AG04450 (cell line): Measurements from ENCODE around the gene MICAL2. TPM values are rescaled to one million over a fixed set of nuclear protein-coding genes. Genes with fewer than 3 reads are reported as not detected.

Source experiments
- CTCF ChIA-PET: fragments of 300-600, 350-600 bp; formaldehyde crosslinking; extraction: SDS; loops from one replicate; lab custom pipeline; 2022; ENCODE audit warnings: antibody characterized with exemption, inconsistent platforms; lab: Charles Lee
- POLR2A ChIA-PET: fragments of 350-600 bp; formaldehyde crosslinking; extraction: SDS; loops from one replicate; lab custom pipeline; 2021; ENCODE audit warnings: antibody characterized with exemption, inconsistent platforms; lab: Yijun Ruan, JAX
- DNase-seq: peaks from one replicate; pipeline ENCODE4 v3.0.0-alpha.2; 2011; ENCODE audit warnings: low read depth, low spot score
- H3K27ac ChIP-seq: one replicate; pipeline ENCODE4 v1.5.1; 2012; ENCODE audit warnings: low read depth, low read length, control low read depth
- H3K27me3 ChIP-seq: one replicate; pipeline ENCODE4 v1.6.0; 2012; ENCODE audit warnings: low read length; ENCODE audit not compliant: control insufficient read depth, insufficient read depth
- H3K4me3 ChIP-seq: 2 replicates; pipeline ENCODE4 v1.5.1; 2011; ENCODE audit warnings: mild to moderate bottlenecking, low read depth, low read length, control low read depth
- H3K9me3 ChIP-seq: 2 replicates; pipeline ENCODE4 v1.5.1; 2012; ENCODE audit warnings: low read length; ENCODE audit not compliant: control insufficient read depth, insufficient read depth
- polyA plus RNA-seq: library from polyadenylated mRNA; depleted of rRNA; stranded (reverse); fragments of >200 nt; gene quantifications from 2 replicates; pipeline ENCODE4 v1.2.3, GENCODE V29; 2011
- TF ChIP-seq, protein P1 (sequence below): IDR thresholded peaks from 2 replicates; pipeline ENCODE4 v1.5.1; 2011; ENCODE audit warnings: low read depth, low read length, control low read depth, inconsistent platforms

The MICAL2 gene
- polyA plus RNA-seq, 1 experiment, result 171 TPM

DNA sequence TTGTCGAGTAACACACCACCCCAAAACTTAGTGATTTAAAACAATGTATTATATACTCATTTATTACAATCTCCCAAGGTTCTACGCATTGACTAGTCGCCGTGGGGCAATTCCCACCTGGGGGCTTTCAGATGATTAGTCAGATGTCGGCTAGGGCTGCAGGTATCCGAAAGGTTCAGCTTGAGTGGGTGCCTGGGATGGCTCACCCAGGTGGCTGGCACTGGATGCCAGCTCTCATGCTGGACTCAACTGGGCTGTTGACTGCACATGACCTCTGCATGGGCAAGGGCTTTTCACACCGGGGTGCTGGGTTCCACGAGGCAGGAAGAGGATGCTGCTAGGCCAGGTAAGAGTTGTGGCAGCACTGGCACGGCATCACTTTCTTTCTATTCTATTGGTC, 21.9 kb upstream of the MICAL2 start:
- ChIA-PET POLR2A (interaction anchor here (0.9 to 1.6 kb wide), 2 partner anchors 41 to 112 kb away, joined by 4 to 5 read pairs; no protein-coding TSS in a partner anchor), CTCF (interaction anchor here (1.4 to 4.2 kb wide), 5 partner anchors 11 to 192 kb away, joined by 3 to 26 read pairs (median 10); no protein-coding TSS in a partner anchor)
- Histone ChIP-seq H3K9me3 (peaks cover 3% of the 10 kb centered on the region; the same call in 1 of the 2 replicates), H3K27ac (peak overlapping the region; percentile 11), H3K4me3 (no peak overlapping the region), H3K27me3 (no peaks in the 10 kb centered on the region)
- DNase-seq, result no peak
- TF ChIP-seq, protein P1, sequence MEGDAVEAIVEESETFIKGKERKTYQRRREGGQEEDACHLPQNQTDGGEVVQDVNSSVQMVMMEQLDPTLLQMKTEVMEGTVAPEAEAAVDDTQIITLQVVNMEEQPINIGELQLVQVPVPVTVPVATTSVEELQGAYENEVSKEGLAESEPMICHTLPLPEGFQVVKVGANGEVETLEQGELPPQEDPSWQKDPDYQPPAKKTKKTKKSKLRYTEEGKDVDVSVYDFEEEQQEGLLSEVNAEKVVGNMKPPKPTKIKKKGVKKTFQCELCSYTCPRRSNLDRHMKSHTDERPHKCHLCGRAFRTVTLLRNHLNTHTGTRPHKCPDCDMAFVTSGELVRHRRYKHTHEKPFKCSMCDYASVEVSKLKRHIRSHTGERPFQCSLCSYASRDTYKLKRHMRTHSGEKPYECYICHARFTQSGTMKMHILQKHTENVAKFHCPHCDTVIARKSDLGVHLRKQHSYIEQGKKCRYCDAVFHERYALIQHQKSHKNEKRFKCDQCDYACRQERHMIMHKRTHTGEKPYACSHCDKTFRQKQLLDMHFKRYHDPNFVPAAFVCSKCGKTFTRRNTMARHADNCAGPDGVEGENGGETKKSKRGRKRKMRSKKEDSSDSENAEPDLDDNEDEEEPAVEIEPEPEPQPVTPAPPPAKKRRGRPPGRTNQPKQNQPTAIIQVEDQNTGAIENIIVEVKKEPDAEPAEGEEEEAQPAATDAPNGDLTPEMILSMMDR, result no peak

DNA sequence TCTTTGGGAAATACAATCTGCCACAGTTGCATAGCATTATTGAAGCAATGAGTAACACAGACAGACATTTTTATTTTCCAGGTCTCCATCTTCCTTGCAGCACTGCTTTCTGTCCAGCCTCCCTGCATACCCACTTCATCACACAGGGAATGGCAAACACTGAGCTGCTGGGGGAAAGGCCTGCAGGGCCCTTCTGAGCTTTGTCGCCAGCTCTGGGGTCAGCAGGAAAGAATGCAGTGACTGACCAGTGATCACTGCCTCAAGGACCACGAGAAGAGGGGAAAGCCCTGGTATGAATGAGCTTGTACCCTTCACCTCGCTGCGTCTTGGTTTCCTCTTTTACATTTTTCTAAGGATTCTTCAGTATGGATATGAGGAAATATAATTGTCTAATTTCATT, 21.3 kb upstream of the MICAL2 start:
- H3K27ac ChIP-seq, result peak overlapping the region; percentile 48
- no peaks in the 10 kb centered on the region; the same call in 1 of the 2 replicates for H3K9me3 ChIP-seq
- DNase-seq, result no peak
- H3K27me3 ChIP-seq, result no peaks in the 10 kb centered on the region
- CTCF ChIA-PET, result interaction anchor here (3.1 to 4.2 kb wide), 2 partner anchors 148 to 192 kb away, joined by 15 to 26 read pairs; no protein-coding TSS in a partner anchor
- TF ChIP-seq, protein P1, result no peak
- POLR2A ChIA-PET, result no interaction called here
- H3K4me3 ChIP-seq, result no peak overlapping the region

DNA sequence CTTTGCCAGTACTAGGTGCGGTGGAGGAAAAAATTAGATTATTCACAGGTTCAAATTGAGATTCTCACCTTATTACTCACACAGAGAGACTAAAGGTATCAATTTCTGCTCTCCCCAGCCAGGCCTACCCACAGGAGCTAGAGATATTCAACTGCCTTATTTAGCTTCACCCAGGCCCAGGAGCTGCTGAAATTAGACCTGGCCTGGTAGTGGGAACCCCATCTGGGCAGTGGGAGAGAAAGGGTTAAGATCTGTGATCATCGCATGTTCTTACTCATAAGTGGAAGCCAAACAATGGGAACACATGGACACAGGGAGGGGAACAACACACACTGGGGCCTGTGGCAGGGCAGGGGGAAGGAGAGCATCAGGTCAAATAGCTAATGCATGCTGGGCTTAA, 20.9 kb upstream of the MICAL2 start:
- no peak overlapping the region for H3K4me3 ChIP-seq
- no peaks in the 10 kb centered on the region for H3K9me3 ChIP-seq
- no peaks in the 10 kb centered on the region for H3K27me3 ChIP-seq
- TF ChIP-seq, protein P1, result no peak
- no peak for DNase-seq
- ChIA-PET POLR2A (no interaction called here), CTCF (interaction anchor here (1.4 to 4.2 kb wide), 3 partner anchors 89 to 191 kb away, joined by 3 to 26 read pairs (median 15); no protein-coding TSS in a partner anchor)
- peak overlapping the region; percentile 48 for H3K27ac ChIP-seq

DNA sequence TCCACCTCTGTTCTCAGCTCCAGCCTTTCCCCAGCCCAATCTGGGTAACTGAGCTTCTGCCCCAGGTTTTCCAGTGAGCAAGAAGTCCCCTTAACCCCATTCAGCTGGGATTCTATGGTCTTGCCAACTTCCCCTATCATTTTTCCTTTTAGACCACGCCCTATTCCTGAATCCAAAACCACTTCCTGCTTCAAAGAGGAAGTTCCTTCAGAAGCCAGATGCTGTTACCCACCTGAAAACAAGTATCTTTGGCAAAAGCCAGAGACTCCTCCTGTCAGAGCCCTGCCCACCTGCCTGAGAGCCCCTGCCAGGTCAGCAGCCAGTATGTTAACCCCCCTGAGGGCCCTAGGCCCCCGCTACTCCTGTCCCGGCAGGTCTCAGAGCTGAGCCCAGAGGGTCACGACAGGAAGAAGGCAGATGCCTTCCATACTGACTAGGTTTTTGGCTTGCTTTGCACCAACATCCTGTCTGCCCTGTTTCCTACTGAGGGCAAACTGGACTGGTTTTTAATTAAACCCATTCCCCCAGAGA, 20.3 kb upstream of the MICAL2 start:
- CTCF ChIA-PET, result interaction anchor here (0.6 to 4.2 kb wide), 4 partner anchors 9 to 191 kb away, joined by 3 to 26 read pairs (median 10); no protein-coding TSS in a partner anchor
- no peaks in the 10 kb centered on the region for H3K27me3 ChIP-seq
- DNase-seq, result no peak
- peak overlapping the region; percentile 72 for H3K27ac ChIP-seq
- TF ChIP-seq, protein P1, result no peak
- H3K9me3 ChIP-seq, result no peaks in the 10 kb centered on the region
- H3K4me3 ChIP-seq, result no peak overlapping the region
- POLR2A ChIA-PET, result no interaction called here

DNA sequence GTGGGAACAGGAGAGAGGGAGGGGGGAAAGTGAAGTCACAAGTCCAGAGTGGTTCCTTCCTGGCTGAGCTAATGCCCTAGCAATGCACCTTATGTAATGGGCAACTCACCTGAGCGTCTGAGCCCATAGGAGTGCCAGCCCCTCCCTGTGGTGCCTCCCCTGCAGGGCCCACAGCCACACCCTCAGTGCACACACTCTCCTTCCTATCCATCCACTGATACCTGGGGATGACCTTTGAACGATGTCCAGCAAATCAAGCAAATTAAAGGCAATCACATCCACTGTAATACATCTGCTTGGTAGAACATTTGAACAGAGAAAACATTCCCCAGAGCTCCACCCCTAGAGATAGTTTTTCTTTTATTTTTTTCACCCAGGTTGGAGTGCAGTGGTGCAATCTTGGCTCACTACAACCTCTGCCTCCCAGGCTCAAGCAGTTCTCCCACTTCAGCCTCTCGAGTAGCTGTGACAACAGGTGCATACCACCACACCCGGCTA, 19.6 kb upstream of the MICAL2 start:
- CTCF ChIA-PET, result interaction anchor here (0.6 to 1.4 kb wide), 2 partner anchors 8 to 87 kb away, joined by 3 to 4 read pairs; no protein-coding TSS in a partner anchor
- H3K27me3 ChIP-seq, result no peaks in the 10 kb centered on the region
- H3K4me3 ChIP-seq, result no peak overlapping the region
- POLR2A ChIA-PET, result no interaction called here
- no peak overlapping the region for H3K27ac ChIP-seq
- TF ChIP-seq, protein P1, result no peak
- H3K9me3 ChIP-seq, result no peaks in the 10 kb centered on the region
- no peak for DNase-seq
